ENCODE measurements around the gene MSANTD3. TPM values are rescaled to one million over a fixed set of nuclear protein-coding genes. Genes with fewer than 3 reads are reported as not detected.

The MSANTD3 gene, protein sequence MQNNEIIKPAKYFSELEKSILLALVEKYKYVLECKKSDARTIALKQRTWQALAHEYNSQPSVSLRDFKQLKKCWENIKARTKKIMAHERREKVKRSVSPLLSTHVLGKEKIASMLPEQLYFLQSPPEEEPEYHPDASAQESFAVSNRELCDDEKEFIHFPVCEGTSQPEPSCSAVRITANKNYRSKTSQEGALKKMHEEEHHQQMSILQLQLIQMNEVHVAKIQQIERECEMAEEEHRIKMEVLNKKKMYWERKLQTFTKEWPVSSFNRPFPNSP
- 10 to 100 TPM; 12.6 to 13.6 TPM for total RNA-seq

DNA sequence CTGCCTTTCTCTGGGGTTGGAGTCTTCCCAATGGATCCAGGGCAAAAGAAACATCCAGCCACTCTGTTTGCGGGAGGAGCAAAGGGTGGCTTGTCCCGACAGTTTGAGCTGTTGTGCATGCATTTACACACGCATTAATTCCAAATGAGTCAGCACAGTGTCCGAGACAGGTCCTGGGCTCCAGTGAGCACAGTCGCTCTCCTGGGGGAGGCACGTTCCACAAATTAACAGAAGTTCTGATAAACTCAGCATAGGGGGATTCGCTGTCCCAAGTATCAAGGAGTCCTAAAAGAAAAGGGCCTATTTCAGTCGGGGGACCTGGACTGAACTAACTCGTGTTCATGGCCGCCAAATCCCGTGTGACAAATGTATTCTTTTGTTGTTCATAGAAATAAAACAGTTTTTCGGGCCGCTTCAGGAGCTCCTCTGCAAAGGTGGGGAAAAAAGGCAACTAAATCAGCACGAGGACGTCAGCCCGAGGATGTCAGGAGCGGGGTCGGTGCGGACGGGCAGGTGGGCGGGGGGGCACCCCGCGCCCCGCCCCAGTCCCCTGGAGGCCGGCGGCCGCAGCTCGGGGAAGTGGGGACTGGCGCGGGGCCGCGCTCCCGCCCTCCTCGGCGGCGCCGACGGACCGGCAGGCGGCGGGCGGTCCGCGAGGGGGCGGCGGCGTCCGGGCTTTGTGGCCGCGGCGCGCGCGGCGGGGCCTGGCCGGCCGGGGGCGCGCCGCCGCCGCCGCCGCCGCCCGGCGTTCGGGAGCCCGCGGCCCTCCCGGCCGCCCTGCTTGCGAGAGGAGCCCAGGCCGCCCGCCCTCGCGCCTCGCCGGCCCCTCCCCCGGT, at the start of gene MSANTD3:
MSANTD3 (plus strand) TSS at position 614 of the 836 bp plus-strand sequence. CDS start 14,796 bp downstream, outside the sequence.

DNA sequence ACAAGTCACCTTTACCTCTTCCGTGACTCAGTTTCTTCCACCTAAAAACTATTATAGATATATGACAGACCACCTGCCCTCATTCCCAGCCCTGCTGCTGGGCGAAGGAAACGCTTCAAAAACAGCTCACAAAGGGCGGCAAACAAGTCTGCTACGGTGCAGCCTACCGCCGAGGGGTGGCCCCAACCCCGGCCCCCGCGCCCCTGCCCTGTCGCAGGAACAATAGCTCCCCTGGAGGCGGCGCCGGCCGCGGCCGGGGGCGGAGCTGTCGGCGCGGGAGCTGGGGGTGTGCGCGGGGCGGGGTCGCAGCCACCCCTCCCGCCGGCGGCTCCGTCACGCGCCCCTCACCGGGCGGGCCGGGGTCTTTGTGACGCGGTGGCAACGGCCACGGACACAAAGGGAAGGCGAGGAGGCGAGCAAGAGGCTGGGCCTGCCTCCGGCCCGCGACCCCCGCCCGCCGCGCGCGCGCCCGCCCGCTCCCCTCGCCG, 45.9 kb downstream of the MSANTD3 start, which contains the start of gene TMEFF1:
TMEFF1 (plus strand) TSS at position 362 of the 488 bp plus-strand sequence. CDS start 396 bp downstream, outside the sequence.

Other genes with a start within 250 kb of the MSANTD3 start
- 10 to 100 TPM; 17.3 to 18.0 TPM for gene TEX10, start 74.2 kb upstream of the MSANTD3 start, total RNA-seq
- under 1 TPM in 1 of 2 experiments, not detected in 1; 0.23 TPM for gene TMEFF1, start 46.0 kb downstream of the MSANTD3 start, total RNA-seq
- gene CAVIN4, start 150.9 kb downstream of the MSANTD3 start, total RNA-seq, result under 1 TPM; 0.12 to 0.13 TPM